ENCODE data around the gene HAGH.
"Not testable (repeated sequence)": the region's sequence is repeated elsewhere in the genome, so short reads cannot be mapped to it uniquely, and the experiment has no call there.

HAGH gene

GRCh38 chr16:1810536-1810935, 16.1 kb downstream of the HAGH start:
- no peak for TF ChIP-seq CTCF (IDR thresholded peaks at IDR 0.05; ENCODE audit: insufficient read depth, missing control alignments)
- FAIRE-seq, result no peak
- no peak for DNase-seq (ENCODE audit: insufficient read length, low spot score)

- DNase-seq (ENCODE audit: insufficient read length, low spot score) (no peak), FAIRE-seq (no peak)
- no peak for TF ChIP-seq CTCF (IDR thresholded peaks at IDR 0.05; ENCODE audit: insufficient read depth, missing control alignments)
These were observed 16.5 kb downstream of the HAGH start for GRCh38 chr16:1810106-1810505.

GRCh38 chr16:1809281-1809801, 17.3 kb downstream of the HAGH start:
- FAIRE-seq (no peak), DNase-seq (ENCODE audit: insufficient read length, low spot score) (no peak)
- no peak for TF ChIP-seq CTCF (IDR thresholded peaks at IDR 0.05; ENCODE audit: insufficient read depth, missing control alignments)

GRCh38 chr16:1808691-1809090, 17.9 kb downstream of the HAGH start:
- DNase-seq (ENCODE audit: insufficient read length, low spot score), result no peak
- no peak for FAIRE-seq
- no peak for TF ChIP-seq CTCF (IDR thresholded peaks at IDR 0.05; ENCODE audit: insufficient read depth, missing control alignments)

DNA sequence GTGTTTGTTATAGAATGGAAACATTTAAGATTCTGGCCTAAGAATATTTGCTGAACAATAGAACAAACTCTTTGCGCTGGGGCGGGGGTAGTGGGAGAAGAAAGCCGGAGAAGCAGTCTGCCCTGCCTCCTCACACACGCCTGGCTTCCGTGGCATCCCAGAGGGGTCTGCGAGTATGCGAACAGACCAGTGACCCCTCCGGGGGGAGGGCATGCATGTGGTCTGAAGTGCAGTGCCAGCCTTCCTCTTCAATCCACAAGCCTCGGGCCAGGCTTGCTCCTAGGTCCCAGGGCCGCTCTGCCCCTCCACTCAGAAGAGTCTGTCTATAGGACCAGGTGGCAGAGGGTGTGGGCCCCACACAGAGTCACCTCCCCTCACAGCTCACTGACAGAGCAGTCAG, 19.0 kb downstream of the HAGH start:
- TF ChIP-seq CTCF (IDR thresholded peaks at IDR 0.05; ENCODE audit: insufficient read depth, missing control alignments), result no peak
- no peak for DNase-seq (ENCODE audit: insufficient read length, low spot score)
- no peak for FAIRE-seq

- FAIRE-seq, result no peak
- TF ChIP-seq CTCF (IDR thresholded peaks at IDR 0.05; ENCODE audit: insufficient read depth, missing control alignments), result no peak
- DNase-seq (ENCODE audit: insufficient read length, low spot score), result no peak
These were observed 25.9 kb downstream of the HAGH start for GRCh38 chr16:1800701-1801100.

GRCh38 chr16:1799263-1799662, 27.4 kb downstream of the HAGH start:
- not testable (repeated sequence) for FAIRE-seq; DNase-seq (ENCODE audit: insufficient read length, low spot score)

Data from D721Med (cell line).